Measurements from ENCODE around the gene FICD. TPM values are rescaled to one million over a fixed set of nuclear protein-coding genes. Genes with fewer than 3 reads are reported as not detected.

Gene FICD
- total RNA-seq, 1 donor from 2014 or later, result 3.2 TPM

DNA sequence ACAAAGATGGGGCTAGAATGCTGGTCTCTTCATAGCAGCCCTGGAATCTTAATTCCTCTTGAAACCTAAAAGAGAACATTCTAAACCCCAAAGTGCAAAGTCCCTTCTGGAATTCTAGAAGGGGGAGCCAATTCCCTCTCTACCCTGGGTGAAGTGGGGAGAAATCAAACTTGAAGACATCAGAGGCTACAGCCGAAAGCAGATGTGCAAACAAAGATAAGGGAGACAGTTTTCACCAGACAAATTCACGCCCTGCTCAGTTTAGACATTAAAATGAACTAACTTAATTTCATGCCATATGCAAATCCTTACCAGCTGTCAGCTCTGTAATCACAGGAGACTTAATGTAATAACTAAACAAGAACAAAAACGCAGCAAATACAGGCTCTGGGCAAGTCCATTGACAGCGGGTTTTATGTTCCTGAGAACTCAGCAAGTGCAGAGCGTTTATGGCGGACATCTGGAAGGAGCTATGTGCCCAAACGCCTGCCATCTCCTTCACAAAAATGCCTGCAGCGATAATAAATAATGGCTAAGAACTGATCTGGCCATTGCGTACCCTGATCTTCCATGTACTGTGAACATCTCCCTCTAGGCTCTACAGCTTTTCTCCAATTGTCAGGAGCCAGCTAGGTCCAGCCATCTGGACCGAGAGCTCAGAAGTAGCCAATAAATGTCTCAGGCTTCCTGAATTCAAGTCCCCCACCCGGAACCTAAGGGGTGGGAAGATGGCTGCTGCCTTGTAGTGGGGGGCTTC lies 19.1 kb upstream of the FICD start:
- ATAC-seq (no peak), DNase-seq (no peak)
- intact Hi-C loops (cut with micrococcal nuclease), result no loop called here

DNA sequence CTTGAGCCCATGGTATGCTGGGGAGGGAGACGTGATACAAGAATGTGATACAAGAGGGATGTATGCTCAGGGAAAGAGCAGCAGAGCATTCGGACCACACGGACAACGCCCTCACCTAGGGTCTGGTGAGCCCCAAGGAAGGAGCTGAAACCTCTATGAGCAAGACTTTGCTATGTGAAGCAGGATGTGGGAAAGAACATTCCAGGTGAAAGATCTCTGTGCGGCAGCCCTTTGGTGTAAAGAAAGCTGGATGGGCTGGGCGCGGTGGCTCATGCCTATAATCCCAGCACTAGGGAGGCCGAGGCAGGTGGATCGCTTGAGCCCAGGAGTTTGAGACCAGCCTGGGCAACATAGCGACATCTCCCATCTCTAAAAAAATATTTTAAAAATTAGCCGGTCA lies 16.9 kb upstream of the FICD start:
- no peak for DNase-seq

DNA sequence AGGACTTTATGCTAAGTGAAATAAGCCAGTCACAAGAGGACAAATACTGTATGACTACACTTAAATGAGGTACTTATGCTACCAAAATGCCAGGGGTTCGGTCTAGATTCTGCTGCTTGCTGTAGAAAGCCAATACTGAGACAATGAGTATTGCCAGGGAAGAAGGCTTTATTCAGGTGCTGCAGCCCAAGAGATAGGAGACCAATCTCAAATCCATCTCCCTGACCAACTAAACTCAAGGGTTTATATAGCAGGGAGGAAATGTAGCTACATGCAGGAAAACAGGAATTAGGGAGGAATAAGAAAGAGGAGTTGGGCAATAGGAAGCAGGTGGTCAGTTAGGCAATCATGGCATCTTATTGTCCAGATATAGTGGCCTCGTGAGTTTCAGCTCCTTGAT lies 12.2 kb upstream of the FICD start:
- intact Hi-C loops (cut with micrococcal nuclease), result no loop called here
- no peak for ATAC-seq
- DNase-seq, result no peak

More for the DNA sequence above, 16.9 kb upstream of the FICD start:
- intact Hi-C loops (cut with micrococcal nuclease), result no loop called here
- no peak for ATAC-seq

DNA sequence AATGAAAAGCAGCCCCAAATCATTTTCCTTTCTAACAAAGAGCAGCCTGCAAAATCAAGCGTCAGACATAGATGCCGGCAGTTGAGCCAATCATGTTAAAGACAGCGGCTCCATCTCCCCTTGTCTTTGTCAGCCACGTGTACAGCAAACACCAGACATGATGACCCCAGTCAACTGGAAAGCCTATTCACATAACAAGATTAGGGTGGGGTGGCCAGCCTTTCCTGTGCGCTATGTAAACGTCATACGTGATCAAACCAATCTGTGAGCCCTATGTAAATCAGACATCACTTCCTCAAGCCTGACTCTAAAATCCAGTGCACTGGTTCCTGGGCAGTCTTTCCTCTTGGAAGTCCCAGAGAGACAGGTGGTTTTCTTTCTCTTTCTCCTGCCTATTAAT lies 9.9 kb upstream of the FICD start:
- DNase-seq, result no peak
- no peak for ATAC-seq
- intact Hi-C loops (cut with micrococcal nuclease), result no loop called here

DNA sequence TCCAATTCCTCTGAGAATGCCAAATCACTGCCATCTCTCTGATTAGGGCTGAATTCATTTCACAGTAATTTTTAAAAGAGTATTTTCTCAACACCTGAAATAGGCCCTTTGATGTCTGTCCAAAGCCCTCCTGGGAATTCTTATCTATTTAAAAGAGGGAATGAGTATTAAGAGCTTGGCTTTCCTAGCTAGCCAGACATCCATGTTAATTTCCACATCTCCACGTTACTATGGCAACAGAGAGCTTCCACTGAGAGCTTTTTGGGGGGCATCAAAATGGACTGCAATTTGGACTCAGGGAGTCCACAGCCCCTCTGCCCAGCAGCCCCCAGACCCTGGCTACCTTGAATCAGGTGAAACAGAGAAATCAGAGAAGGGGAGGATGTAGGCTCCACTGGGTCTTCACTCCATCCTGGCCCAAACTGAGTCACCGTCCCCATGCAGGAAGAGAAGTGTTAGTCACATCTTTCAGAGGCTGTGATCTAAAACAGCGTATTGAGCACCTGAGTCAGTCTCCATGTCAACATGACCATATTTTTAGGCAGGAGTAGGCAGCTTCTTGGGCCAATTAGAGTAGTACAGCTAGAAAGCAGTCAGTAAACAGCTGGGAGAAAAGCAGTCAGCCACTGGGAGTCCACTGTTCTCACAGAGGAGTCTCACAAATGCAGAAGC lies 7.0 kb upstream of the FICD start:
- DNase-seq (no peak), ATAC-seq (no peak)
- intact Hi-C loops (cut with micrococcal nuclease), result no loop called here

DNA sequence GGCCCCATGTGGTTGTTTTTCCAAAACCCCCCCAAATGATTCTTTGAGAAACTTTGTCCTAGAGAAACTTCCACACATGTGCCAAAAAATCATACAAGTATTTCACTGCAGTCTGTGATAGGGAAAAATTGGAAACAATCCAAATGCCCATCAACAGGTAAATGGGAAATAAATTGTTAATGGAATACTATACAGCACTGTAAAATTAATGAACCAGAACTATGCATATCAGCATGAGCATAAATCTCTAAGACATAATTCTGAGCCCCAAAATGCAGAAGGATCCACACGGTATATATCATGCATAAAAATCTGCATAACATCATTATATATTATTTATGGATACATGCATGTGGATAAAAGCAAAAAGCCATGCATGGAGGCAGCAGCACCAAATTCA lies 5.3 kb upstream of the FICD start:
- DNase-seq (no peak), ATAC-seq (no peak)
- intact Hi-C loops (cut with micrococcal nuclease), result no loop called here

DNA sequence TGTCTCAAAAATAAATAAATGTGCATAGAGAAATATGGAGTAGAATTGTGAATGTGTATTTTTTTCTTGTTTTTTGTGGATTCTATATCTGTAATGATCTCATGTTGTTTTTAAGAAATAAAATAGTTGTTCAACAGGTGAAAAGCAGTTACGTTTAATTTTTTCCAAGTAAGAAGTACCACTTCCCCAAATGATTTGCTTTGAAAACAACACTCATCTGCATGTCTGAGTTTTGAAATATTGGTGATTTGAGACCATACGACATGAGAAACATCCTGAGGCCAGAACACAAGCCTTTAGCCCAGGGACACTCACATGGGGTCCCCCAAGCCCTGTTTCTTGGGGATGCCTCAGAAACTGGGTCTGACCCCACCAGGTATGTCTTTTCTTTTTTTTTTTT lies 4.2 kb upstream of the FICD start:
- DNase-seq (no peak), ATAC-seq (no peak)
- intact Hi-C loops (cut with micrococcal nuclease), result no loop called here

DNA sequence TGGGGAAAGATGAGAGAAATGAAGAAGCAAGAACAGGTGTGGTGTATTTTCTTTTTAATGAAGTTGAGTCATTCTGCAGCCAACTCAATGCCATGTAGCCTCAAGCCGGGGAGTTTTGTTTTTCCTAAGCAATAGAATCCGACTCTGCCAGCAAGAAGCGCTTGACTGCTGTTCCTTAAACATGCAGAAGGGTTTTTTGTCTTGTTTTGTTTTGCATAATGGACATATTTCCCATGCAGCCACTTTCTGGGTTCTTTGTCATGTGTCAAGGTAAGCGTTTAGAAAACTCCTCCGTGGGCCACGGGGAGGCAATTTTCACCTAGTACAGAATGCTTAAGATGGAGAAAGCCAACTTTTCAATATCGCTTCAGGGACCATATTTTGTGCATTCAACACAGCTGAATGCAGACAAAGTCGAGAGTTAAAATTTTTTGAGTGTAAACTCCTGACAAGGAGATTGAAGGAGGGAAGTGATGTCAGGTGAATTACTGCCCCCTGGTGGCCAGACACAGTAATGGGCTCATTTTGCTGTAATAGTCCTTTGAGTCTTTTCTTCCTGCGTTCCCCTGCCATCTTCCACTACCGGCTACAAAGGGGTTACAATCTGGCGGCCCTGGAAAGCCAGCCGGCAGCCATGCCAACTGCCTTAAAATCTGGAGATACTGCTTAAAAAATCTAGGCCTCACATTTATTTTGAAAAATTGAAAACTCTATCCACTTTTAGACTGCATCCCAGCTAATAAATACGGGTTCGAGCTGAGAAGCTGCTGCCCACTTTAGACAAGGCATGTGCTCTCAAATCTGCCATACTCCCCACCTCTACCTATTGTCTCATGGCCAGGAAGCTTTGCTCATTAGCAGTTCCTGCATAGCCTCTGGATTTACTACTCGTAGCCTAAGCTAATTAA lies 3.2 kb upstream of the FICD start:
- ATAC-seq, result no peak
- intact Hi-C loops (cut with micrococcal nuclease), result no loop called here
- peak; percentile 64 for DNase-seq

DNA sequence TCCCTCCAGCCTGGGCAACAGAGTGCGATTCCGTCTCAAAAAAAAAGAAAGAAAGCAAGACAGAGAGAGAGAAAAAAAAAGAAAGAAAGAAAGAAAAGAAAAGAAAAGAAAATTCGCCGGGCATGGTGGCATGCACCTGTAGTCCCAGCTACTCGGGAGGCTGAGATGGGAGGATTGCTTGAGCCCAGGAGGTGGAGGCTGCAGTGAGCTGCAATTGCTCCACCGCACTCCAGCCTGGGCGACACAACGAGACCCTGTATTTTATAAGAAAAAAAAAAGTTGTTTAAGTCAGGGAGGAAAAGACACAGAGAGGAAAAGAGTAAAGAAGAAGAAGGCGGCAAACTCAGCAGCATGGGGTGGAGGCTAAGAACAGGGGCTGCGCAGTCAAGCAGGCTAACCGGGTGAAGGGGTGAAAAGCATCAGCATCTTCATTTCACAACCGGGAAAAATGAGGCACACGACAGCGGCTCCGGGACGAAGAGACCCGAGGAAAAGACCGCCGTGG lies 557 bp upstream of the FICD start:
- ATAC-seq (peak; percentile 5), DNase-seq (no peak)
- intact Hi-C loops (cut with micrococcal nuclease), result no loop called here

DNA sequence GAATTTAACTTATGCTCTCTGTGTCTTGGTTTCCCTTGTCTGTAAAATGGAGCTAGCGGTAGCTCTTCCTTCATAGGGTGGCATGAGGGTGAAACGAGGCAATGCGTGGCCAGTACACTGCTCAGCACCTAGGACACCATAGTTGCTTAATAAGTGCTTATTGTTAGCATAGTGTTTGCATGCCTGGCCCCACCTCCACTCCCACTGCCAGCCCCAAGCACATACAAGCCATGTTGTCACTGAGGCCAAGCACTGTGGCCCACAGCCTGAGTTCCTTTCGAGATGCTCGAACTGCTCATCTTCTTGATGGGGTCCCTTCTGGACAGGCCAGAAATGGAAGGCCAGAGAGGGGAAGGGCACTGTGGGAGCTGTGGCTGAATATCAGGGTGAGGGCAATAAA lies 839 bp downstream of the FICD start:
- intact Hi-C loops (cut with micrococcal nuclease), result no loop called here
- DNase-seq (no peak), ATAC-seq (no peak)

DNA sequence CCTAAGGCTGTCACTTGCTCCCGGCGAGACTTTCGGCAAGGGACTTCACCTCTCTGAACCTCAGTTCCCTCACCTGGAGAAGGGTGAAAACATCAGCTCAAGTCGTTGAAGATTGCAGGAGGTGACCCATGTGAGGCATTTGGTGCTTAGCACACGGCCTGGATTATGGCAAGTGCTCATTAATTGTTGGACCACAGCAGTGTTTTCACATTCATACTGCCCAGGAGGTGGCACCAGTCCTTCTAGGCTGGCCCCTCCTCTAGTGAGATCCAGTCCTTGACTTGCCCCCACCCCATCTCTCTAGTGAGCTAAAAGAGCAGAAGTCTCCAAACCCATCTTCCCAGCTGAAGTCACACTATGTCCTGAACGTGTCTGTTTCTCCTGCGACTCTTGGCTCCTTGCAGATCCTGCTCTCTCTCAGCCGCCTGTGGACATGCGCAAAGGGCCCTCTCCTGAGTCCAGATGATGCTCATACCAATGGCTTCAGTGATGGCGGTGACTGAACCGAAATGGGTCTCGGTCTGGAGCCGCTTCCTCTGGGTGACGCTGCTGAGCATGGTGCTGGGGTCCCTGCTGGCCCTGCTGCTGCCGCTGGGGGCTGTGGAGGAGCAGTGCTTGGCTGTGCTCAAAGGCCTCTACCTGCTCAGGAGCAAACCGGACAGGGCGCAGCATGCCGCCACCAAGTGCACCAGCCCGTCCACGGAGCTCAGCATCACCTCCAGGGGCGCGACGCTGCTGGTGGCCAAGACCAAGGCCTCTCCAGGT lies 1.6 kb downstream of the FICD start:
- no peak for ATAC-seq
- DNase-seq, result no peak
- intact Hi-C loops (cut with micrococcal nuclease), result no loop called here

DNA sequence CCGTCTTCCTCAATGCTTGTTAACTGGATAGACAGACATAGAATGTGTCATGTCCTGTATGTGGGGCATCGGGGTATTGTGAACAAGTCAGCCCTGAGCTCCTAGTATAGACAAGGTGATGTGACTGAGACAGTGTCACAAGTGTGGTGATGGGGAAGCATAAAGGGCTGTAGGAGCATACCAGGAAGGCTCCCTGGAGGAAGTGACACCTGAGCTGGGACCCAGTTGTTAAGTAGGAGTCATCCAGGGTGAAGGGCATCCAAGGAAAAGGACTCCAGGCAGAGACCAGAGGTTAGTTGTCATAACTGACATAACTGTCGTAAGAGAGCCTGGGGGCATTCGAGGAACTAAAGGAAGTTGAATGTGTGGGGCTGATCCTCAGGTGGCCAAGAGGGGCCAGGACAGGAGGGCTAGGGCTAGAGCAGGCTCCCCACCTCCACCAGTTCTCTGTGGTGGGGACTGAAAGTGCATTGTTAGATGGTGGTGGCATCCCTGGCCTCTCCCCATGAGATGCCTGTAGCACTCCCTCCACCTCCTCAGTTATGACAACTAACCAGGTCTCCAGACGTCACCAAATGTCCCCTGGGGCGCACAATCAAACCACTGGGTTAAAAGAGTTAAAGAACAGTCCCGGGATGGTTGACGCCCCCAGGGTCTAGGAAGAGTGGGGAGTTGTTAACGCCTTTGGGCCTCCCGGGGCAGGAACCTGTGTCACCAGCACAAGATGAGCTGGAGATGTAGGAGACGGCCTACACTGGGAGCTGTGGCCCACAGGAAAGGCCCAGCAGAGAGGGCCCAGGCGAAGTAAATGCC lies 2.4 kb downstream of the FICD start:
- intact Hi-C loops (cut with micrococcal nuclease), result no loop called here
- ATAC-seq (no peak), DNase-seq (no peak)

DNA sequence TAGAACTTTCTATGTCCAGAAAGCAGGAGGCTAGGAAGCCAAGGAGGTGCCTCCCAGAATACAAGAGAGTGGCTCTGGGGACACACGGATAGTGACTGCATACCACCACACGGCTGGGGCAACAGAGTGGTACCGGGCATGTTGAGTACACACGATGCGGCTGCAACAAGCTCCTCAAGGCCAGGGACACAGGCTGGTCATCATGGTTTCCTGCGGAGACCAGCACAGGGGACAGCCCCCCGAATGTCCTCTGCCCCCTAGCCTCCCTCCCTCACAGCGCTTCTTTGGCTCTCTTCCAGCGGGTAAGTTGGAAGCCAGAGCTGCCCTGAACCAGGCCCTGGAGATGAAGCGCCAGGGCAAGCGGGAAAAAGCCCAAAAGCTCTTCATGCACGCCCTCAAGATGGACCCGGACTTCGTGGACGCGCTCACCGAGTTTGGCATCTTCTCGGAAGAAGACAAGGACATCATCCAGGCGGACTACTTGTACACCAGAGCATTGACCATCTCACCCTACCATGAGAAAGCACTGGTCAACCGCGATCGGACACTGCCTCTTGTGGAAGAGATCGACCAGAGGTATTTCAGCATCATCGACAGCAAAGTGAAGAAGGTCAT lies 3.1 kb downstream of the FICD start:
- intact Hi-C loops (cut with micrococcal nuclease), result no loop called here
- no peak for ATAC-seq
- no peak for DNase-seq

DNA sequence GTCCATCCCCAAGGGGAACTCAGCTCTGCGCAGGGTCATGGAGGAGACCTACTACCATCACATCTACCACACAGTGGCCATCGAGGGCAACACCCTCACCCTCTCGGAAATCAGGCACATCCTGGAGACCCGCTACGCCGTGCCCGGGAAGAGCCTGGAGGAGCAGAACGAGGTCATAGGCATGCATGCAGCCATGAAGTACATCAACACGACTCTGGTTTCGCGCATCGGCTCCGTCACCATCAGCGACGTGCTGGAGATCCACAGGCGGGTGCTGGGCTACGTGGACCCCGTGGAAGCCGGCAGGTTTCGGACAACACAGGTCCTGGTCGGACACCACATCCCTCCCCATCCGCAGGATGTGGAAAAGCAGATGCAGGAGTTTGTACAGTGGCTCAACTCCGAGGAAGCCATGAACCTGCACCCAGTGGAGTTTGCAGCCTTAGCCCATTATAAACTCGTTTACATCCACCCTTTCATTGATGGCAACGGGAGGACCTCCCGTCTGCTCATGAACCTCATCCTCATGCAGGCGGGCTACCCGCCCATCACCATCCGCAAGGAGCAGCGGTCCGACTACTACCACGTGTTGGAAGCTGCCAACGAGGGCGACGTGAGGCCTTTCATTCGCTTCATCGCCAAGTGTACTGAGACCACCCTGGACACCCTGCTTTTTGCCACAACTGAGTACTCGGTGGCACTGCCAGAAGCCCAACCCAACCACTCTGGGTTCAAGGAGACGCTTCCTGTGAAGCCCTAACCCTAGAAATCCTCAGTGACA lies 3.8 kb downstream of the FICD start:
- ATAC-seq (no peak), DNase-seq (no peak)
- intact Hi-C loops (cut with micrococcal nuclease), result no loop called here

DNA sequence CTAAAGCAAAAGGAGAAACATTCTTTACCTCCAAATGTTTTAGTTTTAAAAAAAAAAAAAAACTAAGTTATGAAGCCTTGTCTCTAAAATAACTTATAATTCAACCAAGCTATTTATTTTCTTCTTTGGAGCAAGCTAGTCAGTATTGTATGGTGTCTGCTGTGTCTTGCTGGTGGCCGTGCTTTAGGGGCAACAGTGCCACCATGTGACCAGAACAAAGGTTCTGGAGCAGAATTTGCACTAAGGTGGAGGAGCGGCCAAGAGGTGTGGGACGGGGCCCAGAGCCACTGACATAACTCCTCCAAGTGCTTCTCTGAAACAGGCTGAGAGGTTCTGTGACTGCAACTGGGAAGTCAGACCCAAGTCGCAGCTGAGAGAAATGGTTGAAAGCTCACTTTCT lies 4.5 kb downstream of the FICD start:
- intact Hi-C loops (cut with micrococcal nuclease), result no loop called here
- DNase-seq (no peak), ATAC-seq (no peak)

DNA sequence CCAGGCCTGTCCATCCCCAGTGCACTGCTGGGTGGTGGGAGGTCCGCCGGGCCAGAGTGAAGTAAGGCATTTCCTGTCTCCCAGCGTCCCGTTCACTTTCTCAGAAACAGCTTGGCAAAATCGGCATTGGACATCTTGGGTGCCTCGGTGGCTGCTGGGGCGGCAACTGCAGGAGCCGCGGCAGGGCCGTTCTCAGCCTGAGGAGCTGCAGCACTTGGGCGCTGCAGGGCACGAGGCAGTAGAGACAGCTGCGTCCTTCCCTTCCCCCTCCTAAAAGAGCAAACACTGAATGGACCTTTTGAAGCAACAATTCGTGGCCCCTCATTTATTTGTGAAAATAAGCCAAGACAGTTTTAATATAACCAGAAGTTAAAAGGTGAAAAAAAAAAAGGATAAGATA lies 8.3 kb downstream of the FICD start:
- intact Hi-C loops (cut with micrococcal nuclease), result no loop called here
- DNase-seq, result no peak
- no peak for ATAC-seq

DNA sequence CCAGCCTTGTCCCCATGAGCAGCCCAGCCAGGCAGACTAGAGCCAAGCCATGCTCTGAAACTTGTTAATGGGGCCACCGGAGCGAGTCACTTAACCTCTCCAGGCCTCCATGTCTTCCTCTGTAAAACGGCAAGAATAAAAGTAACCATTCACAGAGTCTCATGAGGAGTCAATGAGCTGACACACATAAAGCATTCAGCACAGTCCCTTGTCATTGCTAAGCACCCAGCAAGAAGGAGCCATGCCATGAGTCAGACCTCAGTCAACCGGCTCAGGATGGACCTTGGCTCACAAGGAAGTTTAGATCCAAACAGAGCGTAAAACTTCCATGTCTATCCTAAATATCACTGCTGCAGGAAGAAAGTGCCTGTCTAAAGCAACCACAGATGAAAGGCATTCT lies 10.6 kb downstream of the FICD start:
- intact Hi-C loops (cut with micrococcal nuclease), result no loop called here
- DNase-seq, result no peak
- ATAC-seq, result no peak
